A549 (cell line): ENCODE data around the gene AHI1.

Experiments used
- CHD4 ChIP-seq: fragments of 200-600 bp; sonication (generic); IDR thresholded peaks from 2 replicates; pipeline ENCODE4 v1.6.1; 2016; ENCODE audit warnings: antibody characterized with exemption, mild to moderate bottlenecking, borderline replicate concordance
- CTCF ChIP-seq: fragments of >200 bp; sonication (Bioruptor Twin); formaldehyde crosslinking; IDR thresholded peaks from 3 replicates; pipeline ENCODE4 v1.5.1; 2016
- FOSL2 ChIP-seq, 2 experiments: fragments of 450-650 bp in 1 of 2; fragments of >200 bp in 1 of 2; sonication (Bioruptor Twin) in 1 of 2; formaldehyde crosslinking; IDR thresholded peaks; 2 replicates each; pipeline versions ENCODE4 v1.5.0 to v1.6.1; 2016 to 2020; ENCODE audit warnings: mild to moderate bottlenecking in 1 of 2, moderate library complexity in 1 of 2
- FOXS1 ChIP-seq: fragments of 250-450 bp; sonication (Bioruptor Pico); IDR thresholded peaks from 2 replicates; pipeline ENCODE4 v1.5.0; 2020; ENCODE audit warnings: mild to moderate bottlenecking, moderate library complexity
- MAZ ChIP-seq: fragments of 150-350 bp; IDR thresholded peaks from 2 replicates; pipeline ENCODE4 v1.6.1; 2014; ENCODE audit warnings: antibody characterized with exemption, low read depth, low read length, borderline replicate concordance
- MYC ChIP-seq: IDR thresholded peaks from 2 replicates; pipeline ENCODE4 v1.6.1; 2012; ENCODE audit warnings: mild to moderate bottlenecking, inconsistent platforms, low read length, improper control_type of control experiment, borderline replicate concordance
- NR3C1 ChIP-seq: fragments of >200 bp; sonication (Bioruptor Twin); formaldehyde crosslinking; IDR thresholded peaks from 3 replicates; pipeline ENCODE4 v1.6.1; 2017
- PBX3 ChIP-seq: IDR thresholded peaks from 2 replicates; pipeline ENCODE4 v1.6.1; 2012
- PHF8 ChIP-seq: fragments of 200-600 bp; sonication (generic); IDR thresholded peaks from 2 replicates; pipeline ENCODE4 v1.6.1; 2016; ENCODE audit warnings: low read depth, mild to moderate bottlenecking, antibody characterized with exemption, moderate library complexity, borderline replicate concordance
- POLR2A ChIP-seq: IDR thresholded peaks from 2 replicates; pipeline ENCODE4 v1.6.1; 2012; ENCODE audit warnings: mild to moderate bottlenecking, low read length
- RAD21 ChIP-seq, 2 experiments: fragments of >200 bp in 1 of 2; sonication (Bioruptor Twin) in 1 of 2; formaldehyde crosslinking in 1 of 2; IDR thresholded peaks in 1 of 2; conservative IDR thresholded peaks in 1 of 2; 2 replicates in 1 of 2; 3 replicates in 1 of 2; pipeline ENCODE4 v1.6.1; 2012 to 2018; ENCODE audit warnings: inconsistent platforms in 1 of 2
- REST ChIP-seq: fragments of 200-600 bp; sonication (generic); IDR thresholded peaks from 2 replicates; pipeline ENCODE4 v1.6.1; 2016; ENCODE audit warnings: antibody characterized with exemption, mild to moderate bottlenecking, moderate library complexity
- USF2 ChIP-seq: fragments of 450-650 bp; IDR thresholded peaks from 2 replicates; pipeline ENCODE4 v1.6.1; 2014; ENCODE audit warnings: antibody characterized with exemption
- ZSCAN20 ChIP-seq: fragments of 250-450 bp; sonication (Bioruptor Pico); IDR thresholded peaks from 2 replicates; pipeline ENCODE4 v1.8.0; 2022; ENCODE audit warnings: mild to moderate bottlenecking, moderate library complexity

GRCh38 chr6:135426833-135427232 is 70.7 kb downstream of the AHI1 start:
- no peak for TF ChIP-seq CTCF
- no peak for TF ChIP-seq RAD21 (conservative IDR thresholded peaks at IDR 0.05 in 1 of 2, IDR thresholded peaks at IDR 0.05 in 1 of 2)
- no peak for TF ChIP-seq FOXS1 (CRISPR knock-in tag)
- TF ChIP-seq MYC = no peak
- TF ChIP-seq PBX3 = no peak
- TF ChIP-seq REST = no peak
- TF ChIP-seq POLR2A = no peak
- TF ChIP-seq FOSL2 (IDR thresholded peaks at IDR 0.05) = no peak
- no peak for TF ChIP-seq FOSL2 (CRISPR knock-in tag; IDR thresholded peaks at IDR 0.05)
- TF ChIP-seq MAZ = no peak
- no peak for TF ChIP-seq PHF8
- TF ChIP-seq USF2 = no peak
- no peak for TF ChIP-seq ZSCAN20
- TF ChIP-seq CHD4 = no peak
- TF ChIP-seq NR3C1 = no peak
